ENCODE measurements around the gene MED14. TPM values are rescaled to one million over a fixed set of nuclear protein-coding genes. Genes with fewer than 3 reads are reported as not detected.

The MED14 gene
- total and polyA plus RNA-seq, 2 of the 8 experiments (the other 6 are each of a cell fraction or from before 2014, with no cell fraction given): 79.7 to 117 TPM

- Histone ChIP-seq H2BK12ac (ENCODE audit: low read depth, low read length) (no peak overlapping the region), H2BK5ac (ENCODE audit: low read depth, low read length) (no peak overlapping the region), H3K4me3 (ENCODE audit: extremely low read depth in 1 of 4, insufficient read depth in 2 of 4, low read depth in 3 of 4, low read length in 4 of 4) (no peak overlapping the region), H3K27ac (ENCODE audit: low read depth, low read length) (no peak overlapping the region), H3K79me1 (ENCODE audit: low read depth, low read length) (no peaks in the 10 kb centered on the region), H4K20me1 (replicated peaks in 1 of 2; ENCODE audit: control insufficient read depth in 1 of 2, insufficient read depth in 2 of 2, low read length in 2 of 2) (no peaks in the 10 kb centered on the region), H2BK15ac (ENCODE audit: low read length) (no peak overlapping the region), H3K23me2 (ENCODE audit: low read depth, low read length) (no peaks in the 10 kb centered on the region), H3K4ac (replicated peaks; ENCODE audit: insufficient read length, low read depth, low read length) (no peak overlapping the region), H3K23ac (ENCODE audit: insufficient read length) (no peak overlapping the region), H2AK5ac (ENCODE audit: low read depth, low read length) (no peak overlapping the region), H3K4me1 (replicated peaks in 1 of 4; ENCODE audit: control insufficient read depth in 3 of 4, insufficient read depth in 4 of 4, low read length in 3 of 4) (peaks cover 0 to 5% (median 1%) of the 10 kb centered on the region in 4 experiments; a peak in 3 of 7 replicates), H4K8ac (ENCODE audit: extremely low read depth, insufficient read depth, low read length) (no peak overlapping the region), H2AFZ (ENCODE audit: low read length) (no peak overlapping the region), H3K18ac (ENCODE audit: extremely low read depth, low read length) (no peak overlapping the region), H3K27me3 (replicated peaks in 1 of 4; ENCODE audit: control insufficient read depth in 3 of 4, extremely low read depth in 1 of 4, insufficient read depth in 3 of 4, low read length in 3 of 4) (no peaks in the 10 kb centered on the region), H2BK20ac (ENCODE audit: low read length) (no peak overlapping the region), H3K14ac (ENCODE audit: insufficient read length) (no peak overlapping the region), H2BK120ac (replicated peaks; ENCODE audit: low read depth, low read length) (no peak overlapping the region), H3K9ac (replicated peaks in 1 of 4; ENCODE audit: extremely low read depth in 1 of 4, low read depth in 3 of 4, low read length in 3 of 4) (no peak overlapping the region), H3K79me2 (ENCODE audit: control insufficient read depth in 1 of 2, insufficient read depth in 2 of 2, low read length in 2 of 2) (no peaks in the 10 kb centered on the region), H3K4me2 (ENCODE audit: insufficient read depth in 1 of 2, low read depth in 2 of 2, low read length in 2 of 2) (no peak overlapping the region), H4K5ac (ENCODE audit: insufficient read length, low read depth, low read length) (no peak overlapping the region), H4K91ac (replicated peaks; ENCODE audit: insufficient read length, low read length) (no peak overlapping the region), H3K36me3 (ENCODE audit: control insufficient read depth in 2 of 4, insufficient read depth in 4 of 4, low read length in 3 of 4) (no peaks in the 10 kb centered on the region), H3K56ac (replicated peaks; ENCODE audit: insufficient read length, low read depth, low read length) (no peak overlapping the region), H3K9me3 (ENCODE audit: insufficient read depth in 2 of 2, low read depth in 1 of 2, low read length in 1 of 2) (no peaks in the 10 kb centered on the region)
- FAIRE-seq (no peak), DNase-seq (ENCODE audit: low read depth in 1 of 2, low spot score in 2 of 2) (no peak)
- ChIA-PET POLR2A (ENCODE audit: partially characterized antibody) (no interaction called here), CTCF (ENCODE audit: partially characterized antibody) (no interaction called here)
- WGBS, 2 experiments (ENCODE audit: extremely low coverage in 1 of 2, insufficient coverage in 1 of 2, insufficient read length in 1 of 2, insufficient replicate concordance in 2 of 2, low coverage in 1 of 2, low lambda C conversion rate in 2 of 2, missing lambda C conversion rate in 1 of 2): 93% methylated on average over 1 of the region's 1 CpG; no CpG with 5 or more reads in 1 of the 2 experiments
- no peak for TF ChIP-seq SIX5 (IDR thresholded peaks at IDR 0.05; ENCODE audit: low read depth, low read length)
- no peak for TF ChIP-seq YY1 (IDR thresholded peaks at IDR 0.05; ENCODE audit: low read depth, low read length)
- no peak for TF ChIP-seq CBX8 (IDR thresholded peaks at IDR 0.05; ENCODE audit: borderline replicate concordance, low read depth, low read length)
- TF ChIP-seq SAP30 (IDR thresholded peaks at IDR 0.05; ENCODE audit: insufficient read depth, insufficient replicate concordance, low read length): no peak
- no peak for TF ChIP-seq CREB1 (IDR thresholded peaks at IDR 0.05)
- no peak for TF ChIP-seq RAD21 (IDR thresholded peaks at IDR 0.05 in 1 of 2, conservative IDR thresholded peaks at IDR 0.05 in 1 of 2; ENCODE audit: low read depth in 2 of 2, low read length in 2 of 2)
- no peak for TF ChIP-seq MAX (IDR thresholded peaks at IDR 0.05)
- TF ChIP-seq POLR2A (IDR thresholded peaks at IDR 0.05; ENCODE audit: control extremely low read depth in 1 of 2, low read depth in 2 of 2, low read length in 2 of 2): no peak
- no peak for TF ChIP-seq EZH2 (IDR thresholded peaks at IDR 0.05; ENCODE audit: low read depth, low read length, severe bottlenecking)
- TF ChIP-seq POLR2AphosphoS5 (IDR thresholded peaks at IDR 0.05; ENCODE audit: low read depth, low read length): no peak
- TF ChIP-seq SRF (IDR thresholded peaks at IDR 0.05; ENCODE audit: low read depth, low read length): no peak
- no peak for TF ChIP-seq KDM5A (IDR thresholded peaks at IDR 0.05; ENCODE audit: low read length)
- no peak for TF ChIP-seq BCL11A (IDR thresholded peaks at IDR 0.05; ENCODE audit: low read depth in 2 of 2, low read length in 2 of 2)
- no peak for TF ChIP-seq ASH2L (IDR thresholded peaks at IDR 0.05; ENCODE audit: low read length)
- TF ChIP-seq POU5F1 (IDR thresholded peaks at IDR 0.05; ENCODE audit: low read depth, low read length): no peak
Observed at GRCh38 chrX:40759374-40759773, 24.0 kb upstream of the MED14 start.
